ENCODE data around the gene GRB10. TPM values are rescaled to one million over a fixed set of nuclear protein-coding genes. Genes with fewer than 3 reads are reported as not detected.

The GRB10 gene
- polyA plus RNA-seq, 3 donors, result 1.3 to 3.1 (median 1.5) TPM

GRCh38 chr7:50542132-50542531, 240.6 kb downstream of the GRB10 start:
- peaks cover 0 to 2% (median 0%) of the 10 kb centered on the region in 7 donors for H3K9me3 Mint-ChIP-seq
- H3K27me3 Mint-ChIP-seq (ENCODE audit: low read depth in 3 of 3), result peaks cover 0 to 3% (median 2%) of the 10 kb centered on the region in 3 donors
- H3K4me2 ChIP-seq (replicated peaks; ENCODE audit: extremely low read depth, low read length, poor library complexity, severe bottlenecking), result no peak overlapping the region
- TF ChIP-seq CTCF (IDR thresholded peaks at IDR 0.05), result no peak
- H3K4me1 Mint-ChIP-seq, result peaks cover 2% of the 10 kb centered on the region
- H3K9me3 ChIP-seq (replicated peaks in 1 of 2; ENCODE audit: control insufficient read depth in 1 of 2, insufficient read depth in 1 of 2, low read length in 2 of 2), result no peaks in the 10 kb centered on the region
- H3K36me3 ChIP-seq (replicated peaks in 1 of 2; ENCODE audit: control insufficient read depth in 1 of 2, insufficient read depth in 2 of 2, low read length in 2 of 2), result no peaks in the 10 kb centered on the region
- no peak overlapping the region for H3K27ac Mint-ChIP-seq
- 96% methylated on average over 10 of the region's 11 CpGs for WGBS (ENCODE audit: insufficient coverage)
- DNase-seq, result no peak
- H3K27ac ChIP-seq (ENCODE audit: low read depth in 1 of 2, low read length in 2 of 2), result no peak overlapping the region
- no peaks in the 10 kb centered on the region for H4K20me1 ChIP-seq (ENCODE audit: insufficient read depth, low read length)
- no peak overlapping the region for H3K4me3 Mint-ChIP-seq
- intact Hi-C loops (cut with micrococcal nuclease), result no loop called here
- no peaks in the 10 kb centered on the region for H3K4me1 ChIP-seq (ENCODE audit: control insufficient read depth in 1 of 2, insufficient read depth in 2 of 2, low read length in 2 of 2)
- H3K27me3 ChIP-seq (ENCODE audit: control insufficient read depth in 2 of 2, insufficient read depth in 2 of 2, low read length in 2 of 2), result no peaks in the 10 kb centered on the region
- no peaks in the 10 kb centered on the region for H3K79me2 ChIP-seq (ENCODE audit: insufficient read depth, low read length)
- H3K4me3 ChIP-seq (replicated peaks in 1 of 3; ENCODE audit: low read depth in 2 of 3, low read length in 3 of 3), result no peak overlapping the region
- H3K9ac ChIP-seq (ENCODE audit: insufficient read depth, low read length, poor library complexity, severe bottlenecking), result no peak overlapping the region
- H3K36me3 Mint-ChIP-seq, result no peaks in the 10 kb centered on the region
- no peak overlapping the region for H2AFZ ChIP-seq (ENCODE audit: insufficient read depth, low read depth, low read length, poor library complexity, severe bottlenecking)

- no peak for TF ChIP-seq CTCF (IDR thresholded peaks at IDR 0.05)
- Histone ChIP-seq H2AFZ (ENCODE audit: insufficient read depth, low read depth, low read length, poor library complexity, severe bottlenecking) (no peak overlapping the region), H3K4me2 (replicated peaks; ENCODE audit: extremely low read depth, low read length, poor library complexity, severe bottlenecking) (no peak overlapping the region), H4K20me1 (ENCODE audit: insufficient read depth, low read length) (no peaks in the 10 kb centered on the region), H3K4me3 (replicated peaks in 1 of 3; ENCODE audit: low read depth in 2 of 3, low read length in 3 of 3) (no peak overlapping the region), H3K36me3 (replicated peaks in 1 of 2; ENCODE audit: control insufficient read depth in 1 of 2, insufficient read depth in 2 of 2, low read length in 2 of 2) (no peaks in the 10 kb centered on the region), H3K4me1 (ENCODE audit: control insufficient read depth in 1 of 2, insufficient read depth in 2 of 2, low read length in 2 of 2) (no peaks in the 10 kb centered on the region), H3K9ac (ENCODE audit: insufficient read depth, low read length, poor library complexity, severe bottlenecking) (no peak overlapping the region), H3K27me3 (ENCODE audit: control insufficient read depth in 2 of 2, insufficient read depth in 2 of 2, low read length in 2 of 2) (no peaks in the 10 kb centered on the region), H3K27ac (ENCODE audit: low read depth in 1 of 2, low read length in 2 of 2) (no peak overlapping the region), H3K9me3 (replicated peaks in 1 of 2; ENCODE audit: control insufficient read depth in 1 of 2, insufficient read depth in 1 of 2, low read length in 2 of 2) (no peaks in the 10 kb centered on the region), H3K79me2 (ENCODE audit: insufficient read depth, low read length) (no peaks in the 10 kb centered on the region)
- H3K36me3 Mint-ChIP-seq, result no peaks in the 10 kb centered on the region
- H3K4me1 Mint-ChIP-seq, result no peaks in the 10 kb centered on the region
- no peak for DNase-seq
- 93% methylated on average over 4 of the region's 9 CpGs for WGBS (ENCODE audit: insufficient coverage)
- H3K4me3 Mint-ChIP-seq, result no peak overlapping the region
- H3K27me3 Mint-ChIP-seq (ENCODE audit: low read depth in 3 of 3), result peaks cover 0 to 3% (median 2%) of the 10 kb centered on the region in 3 donors
- no peak overlapping the region for H3K27ac Mint-ChIP-seq
- H3K9me3 Mint-ChIP-seq, result peaks cover 0 to 2% (median 0%) of the 10 kb centered on the region in 7 donors
- intact Hi-C loops (cut with micrococcal nuclease), result no loop called here
Observed at GRCh38 chr7:50540785-50541579, 241.7 kb downstream of the GRB10 start.

Other genes starting within 250 kb of the GRB10 start
- not detected for gene DDC, start 217.5 kb downstream of the GRB10 start, polyA plus RNA-seq

Data from CD14-positive monocyte (primary cell).